GM23338 (cell line): ENCODE measurements around the gene USP49.

Source experiments
- CREB1 ChIP-seq: fragments of 250-450 bp; sonication (Bioruptor Pico); IDR thresholded peaks from 2 replicates; pipeline ENCODE4 v1.5.0; 2020; ENCODE audit warnings: low read depth, mild to moderate bottlenecking, moderate library complexity
- CTCF ChIP-seq, 2 experiments: fragments of 200-600 bp in 1 of 2; sonication (generic) in 1 of 2; conservative IDR thresholded peaks; 2 replicates each; pipeline versions ENCODE4 v1.5.1 to v1.6.1; 2016 to 2017; ENCODE audit warnings: antibody characterized with exemption in 2 of 2, low read depth in 2 of 2, mild to moderate bottlenecking in 2 of 2, moderate library complexity in 1 of 2
- ETS1 ChIP-seq: IDR thresholded peaks from 2 replicates; pipeline ENCODE4 v1.6.1; 2016; ENCODE audit warnings: antibody characterized with exemption
- EZH2 ChIP-seq: fragments of 200-600 bp; sonication (generic); IDR thresholded peaks from one replicate; pipeline ENCODE4 v1.8.0; 2017; ENCODE audit warnings: antibody characterized with exemption, mild to moderate bottlenecking, low read depth; ENCODE audit not compliant: unreplicated experiment
- EZH2phosphoT487 ChIP-seq: fragments of 200-600 bp; sonication (generic); IDR thresholded peaks from one replicate; pipeline ENCODE4 v1.8.1; 2018; ENCODE audit warnings: antibody characterized with exemption; ENCODE audit not compliant: unreplicated experiment
- JUNB ChIP-seq: IDR thresholded peaks from one replicate; pipeline ENCODE4 v1.6.1; 2016; ENCODE audit warnings: antibody characterized with exemption; ENCODE audit not compliant: unreplicated experiment
- NANOG ChIP-seq: IDR thresholded peaks from 2 replicates; pipeline ENCODE4 v1.6.1; 2016; ENCODE audit warnings: antibody characterized with exemption, borderline replicate concordance
- POLR2AphosphoS5 ChIP-seq: IDR thresholded peaks from 2 replicates; pipeline ENCODE4 v1.6.1; 2016; ENCODE audit warnings: antibody characterized with exemption, low read depth
- STAT1 ChIP-seq: IDR thresholded peaks from one replicate; pipeline ENCODE4 v1.6.1; 2016; ENCODE audit warnings: antibody characterized with exemption; ENCODE audit not compliant: unreplicated experiment
- ZNF114 ChIP-seq: fragments of 250-450 bp; sonication (Bioruptor Pico); IDR thresholded peaks from 2 replicates; pipeline ENCODE4 v1.5.0; 2020; ENCODE audit warnings: mild to moderate bottlenecking, moderate library complexity
- ZNF331 ChIP-seq: fragments of 250-450 bp; sonication (Bioruptor Pico); IDR thresholded peaks from 2 replicates; pipeline ENCODE4 v1.5.0; 2020; ENCODE audit warnings: low read depth, mild to moderate bottlenecking, moderate library complexity
- TF ChIP-seq, protein P1 (sequence below): IDR thresholded peaks from one replicate; pipeline ENCODE4 v1.6.1; 2018; ENCODE audit warnings: antibody characterized with exemption; ENCODE audit not compliant: unreplicated experiment
- TF ChIP-seq, protein P2 (sequence below): fragments of 250-450 bp; sonication (Bioruptor Pico); IDR thresholded peaks from 2 replicates; pipeline ENCODE4 v1.5.0; 2020; ENCODE audit warnings: mild to moderate bottlenecking, moderate library complexity

- TF ChIP-seq CTCF (conservative IDR thresholded peaks at IDR 0.05; ENCODE audit: low read depth in 2 of 2) (no peak), EZH2 (no peak), POLR2AphosphoS5 (no peak), JUNB (no peak), ETS1 (no peak), CREB1 (CRISPR knock-in tag) (no peak), EZH2phosphoT487 (no peak), ZNF114 (CRISPR knock-in tag) (no peak), NANOG (no peak), STAT1 (no peak), ZNF331 (CRISPR knock-in tag) (no peak)
- TF ChIP-seq, protein P1, sequence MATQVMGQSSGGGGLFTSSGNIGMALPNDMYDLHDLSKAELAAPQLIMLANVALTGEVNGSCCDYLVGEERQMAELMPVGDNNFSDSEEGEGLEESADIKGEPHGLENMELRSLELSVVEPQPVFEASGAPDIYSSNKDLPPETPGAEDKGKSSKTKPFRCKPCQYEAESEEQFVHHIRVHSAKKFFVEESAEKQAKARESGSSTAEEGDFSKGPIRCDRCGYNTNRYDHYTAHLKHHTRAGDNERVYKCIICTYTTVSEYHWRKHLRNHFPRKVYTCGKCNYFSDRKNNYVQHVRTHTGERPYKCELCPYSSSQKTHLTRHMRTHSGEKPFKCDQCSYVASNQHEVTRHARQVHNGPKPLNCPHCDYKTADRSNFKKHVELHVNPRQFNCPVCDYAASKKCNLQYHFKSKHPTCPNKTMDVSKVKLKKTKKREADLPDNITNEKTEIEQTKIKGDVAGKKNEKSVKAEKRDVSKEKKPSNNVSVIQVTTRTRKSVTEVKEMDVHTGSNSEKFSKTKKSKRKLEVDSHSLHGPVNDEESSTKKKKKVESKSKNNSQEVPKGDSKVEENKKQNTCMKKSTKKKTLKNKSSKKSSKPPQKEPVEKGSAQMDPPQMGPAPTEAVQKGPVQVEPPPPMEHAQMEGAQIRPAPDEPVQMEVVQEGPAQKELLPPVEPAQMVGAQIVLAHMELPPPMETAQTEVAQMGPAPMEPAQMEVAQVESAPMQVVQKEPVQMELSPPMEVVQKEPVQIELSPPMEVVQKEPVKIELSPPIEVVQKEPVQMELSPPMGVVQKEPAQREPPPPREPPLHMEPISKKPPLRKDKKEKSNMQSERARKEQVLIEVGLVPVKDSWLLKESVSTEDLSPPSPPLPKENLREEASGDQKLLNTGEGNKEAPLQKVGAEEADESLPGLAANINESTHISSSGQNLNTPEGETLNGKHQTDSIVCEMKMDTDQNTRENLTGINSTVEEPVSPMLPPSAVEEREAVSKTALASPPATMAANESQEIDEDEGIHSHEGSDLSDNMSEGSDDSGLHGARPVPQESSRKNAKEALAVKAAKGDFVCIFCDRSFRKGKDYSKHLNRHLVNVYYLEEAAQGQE = no peak
- TF ChIP-seq, protein P2, sequence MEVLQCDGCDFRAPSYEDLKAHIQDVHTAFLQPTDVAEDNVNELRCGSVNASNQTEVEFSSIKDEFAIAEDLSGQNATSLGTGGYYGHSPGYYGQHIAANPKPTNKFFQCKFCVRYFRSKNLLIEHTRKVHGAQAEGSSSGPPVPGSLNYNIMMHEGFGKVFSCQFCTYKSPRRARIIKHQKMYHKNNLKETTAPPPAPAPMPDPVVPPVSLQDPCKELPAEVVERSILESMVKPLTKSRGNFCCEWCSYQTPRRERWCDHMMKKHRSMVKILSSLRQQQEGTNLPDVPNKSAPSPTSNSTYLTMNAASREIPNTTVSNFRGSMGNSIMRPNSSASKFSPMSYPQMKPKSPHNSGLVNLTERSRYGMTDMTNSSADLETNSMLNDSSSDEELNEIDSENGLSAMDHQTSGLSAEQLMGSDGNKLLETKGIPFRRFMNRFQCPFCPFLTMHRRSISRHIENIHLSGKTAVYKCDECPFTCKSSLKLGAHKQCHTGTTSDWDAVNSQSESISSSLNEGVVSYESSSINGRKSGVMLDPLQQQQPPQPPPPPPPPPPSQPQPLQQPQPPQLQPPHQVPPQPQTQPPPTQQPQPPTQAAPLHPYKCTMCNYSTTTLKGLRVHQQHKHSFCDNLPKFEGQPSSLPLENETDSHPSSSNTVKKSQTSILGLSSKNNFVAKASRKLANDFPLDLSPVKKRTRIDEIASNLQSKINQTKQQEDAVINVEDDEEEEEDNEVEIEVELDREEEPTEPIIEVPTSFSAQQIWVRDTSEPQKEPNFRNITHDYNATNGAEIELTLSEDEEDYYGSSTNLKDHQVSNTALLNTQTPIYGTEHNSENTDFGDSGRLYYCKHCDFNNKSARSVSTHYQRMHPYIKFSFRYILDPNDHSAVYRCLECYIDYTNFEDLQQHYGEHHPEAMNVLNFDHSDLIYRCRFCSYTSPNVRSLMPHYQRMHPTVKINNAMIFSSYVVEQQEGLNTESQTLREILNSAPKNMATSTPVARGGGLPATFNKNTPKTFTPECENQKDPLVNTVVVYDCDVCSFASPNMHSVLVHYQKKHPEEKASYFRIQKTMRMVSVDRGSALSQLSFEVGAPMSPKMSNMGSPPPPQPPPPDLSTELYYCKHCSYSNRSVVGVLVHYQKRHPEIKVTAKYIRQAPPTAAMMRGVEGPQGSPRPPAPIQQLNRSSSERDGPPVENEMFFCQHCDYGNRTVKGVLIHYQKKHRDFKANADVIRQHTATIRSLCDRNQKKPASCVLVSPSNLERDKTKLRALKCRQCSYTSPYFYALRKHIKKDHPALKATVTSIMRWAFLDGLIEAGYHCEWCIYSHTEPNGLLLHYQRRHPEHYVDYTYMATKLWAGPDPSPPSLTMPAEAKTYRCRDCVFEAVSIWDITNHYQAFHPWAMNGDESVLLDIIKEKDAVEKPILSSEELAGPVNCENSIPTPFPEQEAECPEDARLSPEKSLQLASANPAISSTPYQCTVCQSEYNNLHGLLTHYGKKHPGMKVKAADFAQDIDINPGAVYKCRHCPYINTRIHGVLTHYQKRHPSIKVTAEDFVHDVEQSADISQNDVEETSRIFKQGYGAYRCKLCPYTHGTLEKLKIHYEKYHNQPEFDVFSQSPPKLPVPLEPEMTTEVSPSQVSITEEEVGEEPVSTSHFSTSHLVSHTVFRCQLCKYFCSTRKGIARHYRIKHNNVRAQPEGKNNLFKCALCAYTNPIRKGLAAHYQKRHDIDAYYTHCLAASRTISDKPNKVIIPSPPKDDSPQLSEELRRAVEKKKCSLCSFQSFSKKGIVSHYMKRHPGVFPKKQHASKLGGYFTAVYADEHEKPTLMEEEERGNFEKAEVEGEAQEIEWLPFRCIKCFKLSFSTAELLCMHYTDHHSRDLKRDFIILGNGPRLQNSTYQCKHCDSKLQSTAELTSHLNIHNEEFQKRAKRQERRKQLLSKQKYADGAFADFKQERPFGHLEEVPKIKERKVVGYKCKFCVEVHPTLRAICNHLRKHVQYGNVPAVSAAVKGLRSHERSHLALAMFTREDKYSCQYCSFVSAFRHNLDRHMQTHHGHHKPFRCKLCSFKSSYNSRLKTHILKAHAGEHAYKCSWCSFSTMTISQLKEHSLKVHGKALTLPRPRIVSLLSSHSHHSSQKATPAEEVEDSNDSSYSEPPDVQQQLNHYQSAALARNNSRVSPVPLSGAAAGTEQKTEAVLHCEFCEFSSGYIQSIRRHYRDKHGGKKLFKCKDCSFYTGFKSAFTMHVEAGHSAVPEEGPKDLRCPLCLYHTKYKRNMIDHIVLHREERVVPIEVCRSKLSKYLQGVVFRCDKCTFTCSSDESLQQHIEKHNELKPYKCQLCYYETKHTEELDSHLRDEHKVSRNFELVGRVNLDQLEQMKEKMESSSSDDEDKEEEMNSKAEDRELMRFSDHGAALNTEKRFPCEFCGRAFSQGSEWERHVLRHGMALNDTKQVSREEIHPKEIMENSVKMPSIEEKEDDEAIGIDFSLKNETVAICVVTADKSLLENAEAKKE (CRISPR knock-in tag) = no peak
Measured at GRCh38 chr6:41778895-41779294, 116.3 kb downstream of the USP49 start.
